HG03175 (cell line): Measurements from ENCODE around the gene TMED4.

Experiments
- ATAC-seq: cut with Tn5 transposase; IDR thresholded peaks from one replicate; pipeline ENCODE4 v1.9.1; 2021; ENCODE audit warnings: mild to moderate bottlenecking, moderate library complexity; ENCODE audit not compliant: unreplicated experiment

TMED4 gene

GRCh38 chr7:44581879-44582603, at the start of gene TMED4:
Gene TMED4 (minus strand): TSS chr7:44582231. CDS start chr7:44582206, 25 bp downstream.
- peak; percentile 90 for ATAC-seq

- no peak for ATAC-seq
Observed at GRCh38 chr7:44631458-44632115, 49.6 kb upstream of the TMED4 start.

- no peak for ATAC-seq
Observed at GRCh38 chr7:44630792-44631457, 48.9 kb upstream of the TMED4 start.

GRCh38 chr7:44629829-44630522, 47.9 kb upstream of the TMED4 start:
- peak; percentile 43 for ATAC-seq

- no peak for ATAC-seq
Observed at GRCh38 chr7:44626620-44627019, 44.6 kb upstream of the TMED4 start.

- ATAC-seq = no peak
Observed at GRCh38 chr7:44625526-44626471, 43.8 kb upstream of the TMED4 start.

GRCh38 chr7:44624318-44624717, 42.3 kb upstream of the TMED4 start:
- ATAC-seq = no peak

- peak; percentile 84 for ATAC-seq
Observed at GRCh38 chr7:44622342-44623151, 40.5 kb upstream of the TMED4 start.

- no peak for ATAC-seq
Observed at GRCh38 chr7:44621750-44622103, 39.7 kb upstream of the TMED4 start.

- ATAC-seq = no peak
Observed at GRCh38 chr7:44621034-44621749, 39.2 kb upstream of the TMED4 start.

GRCh38 chr7:44618753-44619152, 36.7 kb upstream of the TMED4 start:
- no peak for ATAC-seq

GRCh38 chr7:44618045-44618444, 36.0 kb upstream of the TMED4 start:
- ATAC-seq = no peak

GRCh38 chr7:44617225-44617890, 35.3 kb upstream of the TMED4 start:
- no peak for ATAC-seq

- ATAC-seq = no peak
Observed at GRCh38 chr7:44616545-44616944, 34.5 kb upstream of the TMED4 start.

GRCh38 chr7:44615793-44616192, 33.8 kb upstream of the TMED4 start:
- no peak for ATAC-seq

- no peak for ATAC-seq
Observed at GRCh38 chr7:44615149-44615611, 33.1 kb upstream of the TMED4 start.

- ATAC-seq = no peak
Observed at GRCh38 chr7:44609829-44610228, 27.8 kb upstream of the TMED4 start.
